ENCODE data around the gene ARHGAP40.

The ARHGAP40 gene

GRCh38 chr20:38658879-38659596, 57.4 kb downstream of the ARHGAP40 start:
- DNase-seq: no peak

GRCh38 chr20:38659597-38659880, 57.9 kb downstream of the ARHGAP40 start:
- DNase-seq: no peak

- DNase-seq: no peak
Measured at GRCh38 chr20:38660429-38660828, 58.8 kb downstream of the ARHGAP40 start.

GRCh38 chr20:38663660-38664059, 62.1 kb downstream of the ARHGAP40 start:
- DNase-seq: no peak

- DNase-seq: no peak
Measured at GRCh38 chr20:38664284-38664683, 62.7 kb downstream of the ARHGAP40 start.

GRCh38 chr20:38665094-38665493, 63.5 kb downstream of the ARHGAP40 start:
- no peak for DNase-seq

- DNase-seq: no peak
Measured at GRCh38 chr20:38665506-38666285, 64.1 kb downstream of the ARHGAP40 start.

- DNase-seq: no peak
Measured at GRCh38 chr20:38667417-38667956, 65.9 kb downstream of the ARHGAP40 start.

- DNase-seq: no peak
Measured at GRCh38 chr20:38669688-38670087, 68.1 kb downstream of the ARHGAP40 start.

GRCh38 chr20:38670786-38671185, 69.2 kb downstream of the ARHGAP40 start:
- DNase-seq: no peak

GRCh38 chr20:38671186-38671585, 69.6 kb downstream of the ARHGAP40 start:
- no peak for DNase-seq

GRCh38 chr20:38671701-38672292, 70.2 kb downstream of the ARHGAP40 start:
- DNase-seq: no peak

GRCh38 chr20:38672504-38672903, 70.9 kb downstream of the ARHGAP40 start:
- no peak for DNase-seq

GRCh38 chr20:38673261-38673660, 71.7 kb downstream of the ARHGAP40 start:
- DNase-seq: no peak

- DNase-seq: peak; percentile 64
Measured at GRCh38 chr20:38673725-38674091, 72.1 kb downstream of the ARHGAP40 start.

GRCh38 chr20:38674092-38674764, 72.6 kb downstream of the ARHGAP40 start:
- DNase-seq: peak; percentile 86

- no peak for DNase-seq
Measured at GRCh38 chr20:38674765-38675133, 73.1 kb downstream of the ARHGAP40 start.

GRCh38 chr20:38676576-38676975, 75.0 kb downstream of the ARHGAP40 start:
- no peak for DNase-seq

- no peak for DNase-seq
Measured at GRCh38 chr20:38680500-38681306, 79.1 kb downstream of the ARHGAP40 start.

- no peak for DNase-seq
Measured at GRCh38 chr20:38685271-38685670, 83.7 kb downstream of the ARHGAP40 start.

- DNase-seq: peak; percentile 64
Measured at GRCh38 chr20:38685853-38686473, 84.4 kb downstream of the ARHGAP40 start.
